HG02870 (cell line): ENCODE measurements around the gene MSH3.
"Not testable (repeated sequence)": the region's sequence is repeated elsewhere in the genome, so short reads cannot be mapped to it uniquely, and the experiment has no call there.

Experiments used
- ATAC-seq: cut with Tn5 transposase; IDR thresholded peaks from one replicate; pipeline ENCODE4 v1.9.1; 2021; ENCODE audit warnings: mild to moderate bottlenecking, moderate library complexity; ENCODE audit not compliant: unreplicated experiment

Gene MSH3

GRCh38 chr5:80655231-80655774 lies 851 bp downstream of the MSH3 start:
- ATAC-seq: no peak

GRCh38 chr5:80656425-80656824 lies 2.0 kb downstream of the MSH3 start:
- ATAC-seq: no peak

DNA sequence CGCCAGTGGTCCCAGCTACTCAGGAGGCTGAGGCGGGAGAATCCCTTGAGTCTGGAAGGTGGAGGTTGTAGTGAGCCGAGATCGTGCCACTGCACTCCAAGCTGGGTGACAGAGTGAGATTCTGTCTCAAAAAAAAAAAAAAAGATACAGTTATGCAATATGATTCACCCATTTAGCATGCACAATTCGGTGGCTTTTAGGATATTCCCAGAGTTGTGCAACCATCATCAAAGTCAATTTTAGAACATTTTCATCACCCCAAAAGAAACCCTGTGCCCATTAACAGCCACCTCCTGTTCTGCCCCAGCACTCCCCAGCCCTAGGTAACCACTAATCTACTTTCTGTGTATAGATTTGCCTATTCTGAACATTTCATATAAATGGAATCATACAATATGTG lies 4.7 kb downstream of the MSH3 start:
- no peak for ATAC-seq

DNA sequence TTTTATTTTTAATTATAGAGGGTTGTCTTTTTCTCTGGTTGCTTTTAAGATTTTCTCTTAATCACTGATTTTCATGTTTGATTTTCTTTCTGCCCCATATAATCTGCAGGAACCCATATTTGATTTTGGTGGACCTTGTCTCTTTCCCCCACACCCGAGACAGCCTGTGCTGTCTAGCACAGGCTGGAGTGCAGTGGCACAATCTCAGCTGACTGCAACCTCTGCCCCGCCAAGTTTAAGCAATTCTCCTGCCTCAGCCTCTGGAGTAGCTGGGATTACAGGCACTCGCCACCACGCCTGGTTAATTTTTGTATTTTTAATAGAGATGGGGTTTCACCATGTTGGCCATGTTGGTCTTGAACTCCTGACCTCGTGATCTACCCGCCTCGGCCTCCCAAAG lies 6.2 kb downstream of the MSH3 start:
- not testable (repeated sequence) for ATAC-seq

DNA sequence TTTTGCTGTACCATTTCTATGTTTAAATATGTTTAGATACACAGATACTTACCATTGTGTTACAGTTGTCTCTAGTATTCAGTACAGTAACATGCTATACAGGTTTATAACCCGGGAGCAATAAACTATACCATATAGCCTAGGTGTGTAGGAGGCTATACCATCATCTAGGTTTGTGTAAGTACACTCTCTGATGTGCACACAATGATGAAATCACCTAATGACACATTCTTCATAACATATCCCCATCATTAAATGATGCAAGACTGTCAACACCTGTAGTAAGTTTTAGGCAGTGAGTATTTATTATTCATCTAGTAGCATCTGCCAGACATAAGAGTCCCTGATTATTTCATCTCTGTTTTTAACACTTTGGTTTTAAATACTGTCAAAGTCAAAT lies 7.7 kb downstream of the MSH3 start:
- ATAC-seq: no peak

DNA sequence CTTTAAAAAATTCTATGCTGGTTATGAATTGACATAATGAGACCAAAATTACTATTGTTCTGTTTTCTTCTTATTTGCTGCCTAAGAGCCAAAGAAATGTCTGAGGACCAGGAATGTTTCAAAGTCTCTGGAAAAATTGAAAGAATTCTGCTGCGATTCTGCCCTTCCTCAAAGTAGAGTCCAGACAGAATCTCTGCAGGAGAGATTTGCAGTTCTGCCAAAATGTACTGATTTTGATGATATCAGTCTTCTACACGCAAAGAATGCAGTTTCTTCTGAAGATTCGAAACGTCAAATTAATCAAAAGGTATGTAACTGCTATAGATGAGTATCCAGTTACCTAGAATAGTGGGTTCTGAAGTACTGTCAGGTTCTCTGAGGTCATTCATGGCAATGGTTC lies 10.6 kb downstream of the MSH3 start:
- ATAC-seq: no peak

DNA sequence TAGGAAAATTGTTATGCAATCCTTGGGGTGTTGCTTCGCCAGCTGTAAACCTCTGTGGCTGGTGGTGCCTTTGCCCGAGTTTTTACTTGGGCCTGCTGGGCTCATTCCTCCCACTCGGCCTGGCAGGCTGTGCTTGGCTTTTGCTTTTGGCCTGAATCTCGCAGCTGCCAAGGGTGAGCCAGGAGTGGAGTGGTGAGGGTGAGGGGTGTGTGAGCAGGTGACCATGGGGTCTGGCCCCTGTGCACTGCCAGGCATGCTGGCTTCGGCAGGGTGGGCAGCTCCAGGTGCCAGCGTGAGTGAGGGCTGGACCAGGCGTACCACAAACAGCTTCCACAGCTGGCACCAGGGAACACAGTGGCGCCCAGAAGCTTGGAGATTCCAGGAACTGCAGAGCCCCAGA lies 12.9 kb downstream of the MSH3 start:
- no peak for ATAC-seq

DNA sequence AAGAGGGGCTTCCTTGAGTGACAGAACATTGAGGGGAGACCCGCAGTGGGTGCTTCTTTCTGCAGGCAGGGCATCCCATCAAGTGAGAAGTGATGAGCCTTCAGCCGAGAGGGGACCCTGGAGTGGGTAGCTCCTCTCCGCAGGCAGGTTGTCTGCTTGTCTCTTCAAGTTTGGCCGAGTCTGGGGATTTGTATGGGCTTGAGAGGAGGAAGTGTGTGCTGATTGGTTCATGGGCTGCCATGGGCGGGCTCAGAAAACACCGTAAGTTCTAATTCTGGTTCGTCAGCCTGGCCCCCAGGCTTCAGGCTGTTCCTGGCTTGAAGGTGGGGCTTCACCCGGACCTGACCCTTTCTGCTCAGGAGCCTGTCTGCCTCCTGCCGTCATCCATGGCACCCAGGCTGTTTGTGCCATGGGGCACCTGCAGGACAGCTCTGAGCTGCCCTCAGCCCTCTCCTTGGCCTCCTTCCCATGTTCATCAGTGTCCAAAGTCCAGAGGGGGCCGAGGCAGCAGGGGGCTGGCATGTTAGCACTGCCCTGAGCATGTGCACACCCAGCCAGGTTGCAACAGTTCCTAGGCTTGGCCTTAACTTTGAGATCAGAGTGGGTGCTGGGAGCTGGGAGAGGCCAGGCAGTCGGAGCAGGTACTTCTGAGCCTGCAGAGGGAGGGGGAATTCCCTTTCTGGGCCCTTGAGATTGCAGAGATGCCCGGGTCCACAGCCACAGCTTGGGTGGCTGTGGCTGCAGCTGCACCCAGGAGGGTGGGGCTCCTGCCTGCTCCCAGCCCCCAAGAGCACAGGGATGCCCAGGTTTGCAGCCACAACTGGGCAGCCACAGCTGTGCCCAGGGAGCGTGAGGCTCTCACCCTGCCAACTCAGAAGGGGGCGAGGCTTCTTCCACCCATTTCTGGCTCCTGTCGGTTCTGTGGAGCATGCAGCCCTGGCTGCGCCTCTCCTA lies 13.8 kb downstream of the MSH3 start:
- ATAC-seq: peak; percentile 82

DNA sequence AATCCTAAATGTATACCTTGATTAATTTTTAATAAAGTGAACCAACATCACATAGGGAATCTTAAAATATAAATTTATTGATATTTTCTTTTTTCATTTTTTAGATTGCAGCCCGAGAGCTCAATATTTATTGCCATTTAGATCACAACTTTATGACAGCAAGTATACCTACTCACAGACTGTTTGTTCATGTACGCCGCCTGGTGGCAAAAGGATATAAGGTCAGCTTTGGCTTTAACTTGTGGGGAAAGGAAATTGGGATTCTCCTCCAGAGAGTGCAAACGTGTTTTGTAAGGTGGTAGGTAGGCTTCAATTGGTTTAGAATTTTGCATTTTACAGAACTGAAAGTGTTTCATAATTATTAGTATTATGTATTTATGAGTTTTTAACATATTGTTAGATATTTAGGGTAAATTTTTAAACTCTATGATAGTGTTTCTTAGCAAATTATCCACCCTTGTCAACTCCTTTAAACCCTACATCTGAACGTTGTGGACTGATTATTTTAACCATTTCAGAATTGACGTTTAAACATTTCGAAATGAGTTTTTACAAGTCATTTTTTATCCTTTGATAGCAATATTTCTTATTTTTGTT lies 17.8 kb downstream of the MSH3 start:
- no peak for ATAC-seq

GRCh38 chr5:80676706-80677105 lies 22.3 kb downstream of the MSH3 start:
- no peak for ATAC-seq

DNA sequence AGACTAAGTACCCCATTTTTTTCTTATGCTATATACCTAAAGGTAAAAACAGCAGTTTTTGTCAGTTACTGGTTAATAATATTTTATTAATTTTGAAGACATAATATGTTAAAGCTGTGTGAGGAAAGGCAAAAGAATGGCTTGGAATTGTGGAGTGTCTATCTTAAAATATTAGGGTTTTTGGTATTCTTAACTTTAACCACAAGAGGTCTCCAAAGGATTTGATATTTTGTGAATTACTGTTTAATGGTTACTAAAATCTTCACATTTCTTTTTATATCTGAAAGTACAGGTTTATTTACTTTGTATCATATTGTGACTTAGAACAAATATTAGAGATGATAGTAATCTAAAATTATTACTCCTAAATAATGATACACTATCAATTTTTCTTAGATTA lies 32.3 kb downstream of the MSH3 start:
- ATAC-seq: no peak

- ATAC-seq: no peak
These were observed 34.4 kb downstream of the MSH3 start for GRCh38 chr5:80688648-80689420.

- ATAC-seq: no peak
These were observed 35.2 kb downstream of the MSH3 start for GRCh38 chr5:80689627-80690026.

- no peak for ATAC-seq
These were observed 41.2 kb downstream of the MSH3 start for GRCh38 chr5:80695666-80696065.

DNA sequence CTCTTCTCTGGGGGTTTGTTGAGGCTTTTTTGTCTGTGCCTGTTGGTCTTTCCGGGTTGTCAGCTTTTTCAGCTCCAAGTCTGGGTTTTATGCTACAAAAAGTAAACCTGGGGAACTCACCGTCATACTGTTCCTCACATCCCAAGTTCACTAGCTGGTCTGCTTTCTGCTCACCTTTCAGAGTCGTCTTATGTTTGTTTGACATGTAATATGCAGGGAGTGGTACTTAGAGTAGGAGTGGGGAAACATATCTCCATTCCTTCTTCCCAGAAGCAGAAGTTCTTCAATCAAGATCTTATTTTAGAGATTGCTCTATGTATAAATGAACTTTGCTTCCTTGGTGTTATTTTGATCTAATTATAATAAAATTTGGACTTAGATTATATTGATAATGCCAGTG lies 42.0 kb downstream of the MSH3 start:
- ATAC-seq: no peak

- no peak for ATAC-seq
These were observed 42.6 kb downstream of the MSH3 start for GRCh38 chr5:80697100-80697499.

- ATAC-seq: no peak
These were observed 43.9 kb downstream of the MSH3 start for GRCh38 chr5:80698369-80698768.

DNA sequence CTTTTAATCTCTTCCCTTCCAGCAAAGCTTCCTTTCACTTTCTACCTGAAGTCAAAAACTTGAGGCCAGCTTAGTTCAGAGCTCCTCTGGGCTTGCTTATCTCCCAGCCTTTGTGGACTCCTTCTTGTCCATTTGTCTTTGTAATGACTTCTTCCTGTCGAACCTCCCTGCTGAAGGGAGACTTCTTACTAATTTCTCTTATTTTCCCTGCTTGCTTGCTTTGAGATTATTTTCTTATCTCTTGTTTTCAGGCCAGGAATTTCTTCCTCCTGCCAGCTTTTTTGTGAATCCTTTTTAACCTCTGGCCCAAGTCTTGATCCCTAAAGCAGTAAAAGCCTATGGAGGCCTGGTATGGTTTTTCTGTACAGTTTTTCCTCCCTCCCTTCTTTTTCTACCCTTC lies 47.1 kb downstream of the MSH3 start:
- ATAC-seq: no peak

DNA sequence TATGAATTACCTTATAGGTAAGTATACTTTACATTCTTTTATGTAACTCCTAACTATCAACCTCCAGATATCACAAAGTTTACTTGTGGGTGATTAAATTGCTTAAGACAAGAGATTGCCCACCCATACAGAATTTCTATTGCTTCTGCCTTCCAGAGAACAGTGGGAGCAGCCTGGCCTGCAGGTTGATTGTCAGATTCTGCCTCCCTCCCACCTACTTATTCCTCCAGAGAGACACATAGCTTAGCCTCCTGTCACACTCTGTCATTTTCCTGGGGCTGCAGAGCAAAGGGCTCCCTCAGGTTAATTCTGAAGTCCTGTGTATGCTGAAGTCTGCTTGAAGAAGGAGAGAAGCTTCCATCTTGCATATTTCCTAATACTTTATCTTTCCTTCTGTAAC lies 48.8 kb downstream of the MSH3 start:
- no peak for ATAC-seq

DNA sequence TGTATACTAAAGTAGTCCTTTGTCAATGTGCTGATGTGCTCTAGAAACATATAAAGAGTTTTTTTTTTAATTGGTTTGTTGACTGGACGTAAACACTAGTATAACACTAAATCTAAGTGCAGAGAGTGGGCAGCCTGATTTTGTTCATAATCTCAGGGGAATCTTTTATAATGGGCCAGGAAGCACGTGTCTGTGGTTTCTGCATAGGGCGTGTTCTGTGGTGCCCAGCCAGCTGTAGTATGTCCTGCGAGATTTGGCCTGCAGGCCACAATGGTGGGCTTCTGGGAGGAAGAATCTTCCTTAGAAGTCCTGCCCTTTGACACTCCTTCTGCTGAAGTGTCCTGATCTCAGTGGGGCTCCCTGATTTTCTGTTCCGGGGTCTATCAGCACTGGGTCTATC lies 49.3 kb downstream of the MSH3 start:
- no peak for ATAC-seq

- no peak for ATAC-seq
These were observed 49.8 kb downstream of the MSH3 start for GRCh38 chr5:80704221-80704620.
